Suppressor macrophage treated with lipopolysaccharide for 1 hour (primary cell): ENCODE measurements around the gene NKIRAS2.
"Not testable (repeated sequence)": the region's sequence is repeated elsewhere in the genome, so short reads cannot be mapped to it uniquely, and the experiment has no call there.

Experiments
- DNase-seq, 3 donors: peaks; one replicate each; pipeline ENCODE4 v3.0.0-alpha.2; 2020 to 2022

The NKIRAS2 gene

GRCh38 chr17:42000413-42001133, 19.3 kb upstream of the NKIRAS2 start:
- peak in 2 of 3 donors; percentile 22 to 32 for DNase-seq

- DNase-seq = no peak
These were observed 18.2 kb upstream of the NKIRAS2 start for GRCh38 chr17:42001729-42002128.

GRCh38 chr17:42002175-42002791, 17.6 kb upstream of the NKIRAS2 start:
- peak in 2 of 3 donors; percentile 25 to 32 for DNase-seq

GRCh38 chr17:42002792-42003301, 17.0 kb upstream of the NKIRAS2 start:
- DNase-seq = no peak

GRCh38 chr17:42005166-42005565, 14.7 kb upstream of the NKIRAS2 start:
- no peak for DNase-seq

GRCh38 chr17:42009170-42009569, 10.7 kb upstream of the NKIRAS2 start:
- peak in 1 of 3 donors; percentile 28 for DNase-seq

- peak; percentile 45 to 56 (median 46) for DNase-seq
These were observed 9.6 kb upstream of the NKIRAS2 start for GRCh38 chr17:42010266-42010680.

GRCh38 chr17:42010898-42011516, 8.9 kb upstream of the NKIRAS2 start:
- peak; percentile 66 to 74 (median 71) for DNase-seq

- DNase-seq = not testable (repeated sequence)
These were observed 7.5 kb upstream of the NKIRAS2 start for GRCh38 chr17:42012363-42012762.

- not testable (repeated sequence) for DNase-seq
These were observed 6.2 kb upstream of the NKIRAS2 start for GRCh38 chr17:42013740-42014139.

GRCh38 chr17:42016411-42016831, 3.5 kb upstream of the NKIRAS2 start:
- peak; percentile 42 to 53 (median 52) for DNase-seq

GRCh38 chr17:42016941-42017865, 2.7 kb upstream of the NKIRAS2 start, which contains the start of gene DNAJC7:
TSS of gene DNAJC7 (minus strand) at chr17:42017439. CDS start at chr17:42017416, 23 bp downstream.
- DNase-seq = peak; percentile 92 to 95 (median 95)

- peak; percentile 44 to 62 (median 59) for DNase-seq
These were observed 2.1 kb upstream of the NKIRAS2 start for GRCh38 chr17:42017866-42018200.

- DNase-seq = no peak
These were observed 1.6 kb upstream of the NKIRAS2 start for GRCh38 chr17:42018339-42018738.

- DNase-seq = no peak
These were observed 902 bp upstream of the NKIRAS2 start for GRCh38 chr17:42018988-42019387.

- not testable (repeated sequence) for DNase-seq
These were observed 955 bp downstream of the NKIRAS2 start for GRCh38 chr17:42020845-42021244.

- peak; percentile 84 to 89 (median 87) for DNase-seq
These were observed 3.8 kb downstream of the NKIRAS2 start for GRCh38 chr17:42023524-42024349.

- no peak for DNase-seq
These were observed 5.3 kb downstream of the NKIRAS2 start for GRCh38 chr17:42025191-42025579.

GRCh38 chr17:42025936-42026335, 6.0 kb downstream of the NKIRAS2 start:
- DNase-seq = no peak

- DNase-seq = no peak
These were observed 7.1 kb downstream of the NKIRAS2 start for GRCh38 chr17:42026857-42027589.

GRCh38 chr17:42027590-42027889, 7.7 kb downstream of the NKIRAS2 start:
- no peak for DNase-seq
